Astrocyte (in vitro differentiated cells and primary cell): ENCODE results near the gene GNPDA2.

Experiments
- EZH2 ChIP-seq: IDR thresholded peaks from 2 replicates; pipeline ENCODE4 v1.6.1; 2012; ENCODE audit warnings: mild to moderate bottlenecking, low read length, inconsistent platforms; ENCODE audit not compliant: insufficient read depth
- TF ChIP-seq, protein P1 (sequence below): IDR thresholded peaks from 2 replicates; pipeline ENCODE4 v1.5.1; 2011; ENCODE audit warnings: low read depth, mild to moderate bottlenecking, inconsistent platforms, low read length, moderate library complexity; ENCODE audit not compliant: insufficient read depth

DNA sequence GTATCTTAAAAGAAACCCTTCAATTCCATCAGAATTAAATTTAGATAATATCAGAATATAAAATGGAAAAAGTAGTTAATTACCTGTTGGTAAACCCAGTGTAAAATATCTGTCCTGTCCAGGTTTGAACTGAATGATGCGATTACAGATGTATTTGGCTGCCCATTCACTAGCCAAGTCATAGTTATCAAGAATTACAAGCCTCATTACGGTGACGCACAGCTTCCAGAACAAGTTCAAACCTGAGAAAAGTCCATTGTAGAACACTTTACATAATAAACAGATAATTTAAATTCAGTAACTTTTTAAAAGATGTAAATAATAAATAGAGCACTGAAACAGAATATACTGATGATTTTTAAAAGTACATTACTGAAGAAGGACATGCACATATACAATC, 4.4 kb downstream of the GNPDA2 start:
- TF ChIP-seq, protein P1, sequence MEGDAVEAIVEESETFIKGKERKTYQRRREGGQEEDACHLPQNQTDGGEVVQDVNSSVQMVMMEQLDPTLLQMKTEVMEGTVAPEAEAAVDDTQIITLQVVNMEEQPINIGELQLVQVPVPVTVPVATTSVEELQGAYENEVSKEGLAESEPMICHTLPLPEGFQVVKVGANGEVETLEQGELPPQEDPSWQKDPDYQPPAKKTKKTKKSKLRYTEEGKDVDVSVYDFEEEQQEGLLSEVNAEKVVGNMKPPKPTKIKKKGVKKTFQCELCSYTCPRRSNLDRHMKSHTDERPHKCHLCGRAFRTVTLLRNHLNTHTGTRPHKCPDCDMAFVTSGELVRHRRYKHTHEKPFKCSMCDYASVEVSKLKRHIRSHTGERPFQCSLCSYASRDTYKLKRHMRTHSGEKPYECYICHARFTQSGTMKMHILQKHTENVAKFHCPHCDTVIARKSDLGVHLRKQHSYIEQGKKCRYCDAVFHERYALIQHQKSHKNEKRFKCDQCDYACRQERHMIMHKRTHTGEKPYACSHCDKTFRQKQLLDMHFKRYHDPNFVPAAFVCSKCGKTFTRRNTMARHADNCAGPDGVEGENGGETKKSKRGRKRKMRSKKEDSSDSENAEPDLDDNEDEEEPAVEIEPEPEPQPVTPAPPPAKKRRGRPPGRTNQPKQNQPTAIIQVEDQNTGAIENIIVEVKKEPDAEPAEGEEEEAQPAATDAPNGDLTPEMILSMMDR: no peak
- no peak for TF ChIP-seq EZH2
